HG03558 (cell line): Measurements from ENCODE around the gene SLC26A1.

ENCODE experiments used
- ATAC-seq: cut with Tn5 transposase; IDR thresholded peaks from one replicate; pipeline ENCODE4 v1.9.1; 2021; ENCODE audit warnings: moderate number of reproducible peaks; ENCODE audit not compliant: unreplicated experiment; ENCODE audit errors: extremely low read depth

The SLC26A1 gene

DNA sequence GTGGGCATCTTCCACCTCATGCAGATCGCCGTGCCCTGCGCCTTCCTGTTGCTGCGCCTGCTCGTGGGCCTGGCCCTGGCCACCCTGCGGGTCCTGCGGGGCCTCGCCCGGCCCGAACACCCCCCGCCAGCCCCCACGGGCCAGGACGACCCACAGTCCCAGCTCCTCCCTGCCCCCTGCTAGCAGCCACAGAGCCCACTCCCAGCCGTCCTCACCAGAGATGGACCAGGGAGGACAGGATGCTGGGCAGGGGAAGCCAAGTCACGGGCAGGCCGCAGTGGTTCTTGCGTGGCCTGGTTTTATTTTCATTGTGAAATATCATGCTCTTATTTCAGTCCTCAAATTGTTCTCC lies 34.9 kb downstream of the SLC26A1 start:
- no peak for ATAC-seq

- no peak for ATAC-seq
Observed at GRCh38 chr4:957581-958313, 35.5 kb downstream of the SLC26A1 start.

- ATAC-seq: no peak
Observed at GRCh38 chr4:957231-957580, 36.0 kb downstream of the SLC26A1 start.

GRCh38 chr4:956531-957230 lies 36.5 kb downstream of the SLC26A1 start:
- no peak for ATAC-seq

GRCh38 chr4:955931-956381 lies 37.2 kb downstream of the SLC26A1 start:
- no peak for ATAC-seq

GRCh38 chr4:955161-955921 lies 37.9 kb downstream of the SLC26A1 start:
- no peak for ATAC-seq

DNA sequence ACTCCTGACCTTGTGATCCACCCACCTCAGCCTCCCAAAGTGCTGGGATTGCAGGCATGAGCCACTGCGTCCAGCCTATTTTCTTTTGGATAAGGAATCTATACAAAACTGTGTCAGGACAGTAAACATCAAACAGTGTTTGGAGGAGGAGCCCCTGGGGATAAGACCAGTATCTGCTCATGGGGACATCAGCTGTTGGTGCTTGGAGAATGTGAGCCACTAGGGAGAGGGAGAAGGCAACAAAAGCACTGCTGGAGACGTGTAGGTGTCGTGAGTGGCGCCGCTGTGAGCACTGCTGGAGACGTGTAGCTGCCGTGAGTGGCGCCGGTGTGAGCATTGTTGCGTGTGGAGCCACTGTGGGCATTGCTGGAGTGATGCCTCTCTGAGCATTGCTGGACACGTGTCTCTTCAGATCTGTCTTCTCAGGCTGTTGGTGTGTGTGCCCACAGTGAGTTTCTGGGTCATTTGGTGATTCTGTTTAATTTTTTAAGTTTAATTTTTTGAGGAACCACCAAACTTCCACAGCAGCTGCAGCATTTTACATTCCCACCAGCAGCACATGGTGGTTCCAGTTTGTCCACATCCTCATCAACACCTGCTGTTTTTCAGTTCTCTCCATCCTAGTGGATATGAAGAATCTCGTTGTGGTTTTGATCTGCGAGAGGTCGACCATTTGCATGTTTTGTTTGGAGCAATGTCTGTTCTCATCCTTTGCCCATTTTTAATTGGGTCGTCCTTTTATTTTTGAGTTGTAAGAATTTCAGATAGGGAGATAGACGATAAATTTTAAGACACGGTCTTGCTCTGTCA lies 38.8 kb downstream of the SLC26A1 start:
- ATAC-seq: no peak

DNA sequence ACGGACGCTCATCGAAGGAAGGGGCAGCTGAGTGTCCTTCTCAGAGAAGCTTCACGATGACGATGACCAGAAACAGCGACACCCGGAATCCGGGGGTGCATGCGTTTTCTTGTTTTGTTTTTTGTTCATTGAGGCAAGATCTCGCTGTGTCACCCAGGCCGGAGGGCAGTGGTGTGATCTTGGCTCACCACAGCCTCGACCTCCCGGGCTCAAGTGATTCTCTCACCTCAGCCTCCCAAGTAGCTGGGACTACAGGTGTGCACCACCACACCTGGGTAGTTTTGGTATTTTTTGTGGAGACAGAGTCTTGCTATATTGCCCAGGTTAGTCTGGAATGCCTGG lies 39.7 kb downstream of the SLC26A1 start:
- ATAC-seq: no peak

DNA sequence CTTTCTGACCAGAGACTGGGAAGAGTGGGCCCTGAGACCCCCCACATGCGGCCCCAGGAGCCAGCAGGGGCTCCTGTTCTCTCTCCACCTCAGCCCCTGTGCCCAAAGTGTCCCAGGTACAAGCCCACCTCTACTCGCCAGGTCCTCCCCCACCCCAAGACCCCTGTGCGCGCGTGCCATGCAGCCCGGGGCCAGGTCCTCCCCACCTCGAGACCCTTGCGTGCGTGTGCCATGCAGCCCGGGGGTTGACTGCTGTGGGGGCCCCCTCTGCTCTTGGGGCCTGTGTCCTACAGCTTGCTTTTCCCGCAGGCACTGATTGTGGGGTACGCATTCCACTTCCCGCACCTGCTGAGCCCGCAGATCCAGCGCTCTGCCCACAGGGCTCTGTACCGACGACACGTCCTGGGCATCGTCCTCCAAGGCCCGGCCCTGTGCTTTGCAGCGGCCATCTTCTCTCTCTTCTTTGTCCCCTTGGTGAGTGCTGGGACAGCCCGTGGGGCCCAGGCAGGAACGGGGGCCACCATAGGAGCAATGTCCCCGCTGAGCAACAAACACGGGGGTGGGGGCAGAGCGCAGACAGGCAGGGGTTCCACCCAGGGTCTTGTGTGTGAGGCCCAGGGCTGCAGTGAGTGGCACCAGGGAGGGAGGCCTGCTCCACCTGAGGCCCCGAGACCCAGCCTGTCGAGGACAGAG lies 40.2 kb downstream of the SLC26A1 start:
- no peak for ATAC-seq

DNA sequence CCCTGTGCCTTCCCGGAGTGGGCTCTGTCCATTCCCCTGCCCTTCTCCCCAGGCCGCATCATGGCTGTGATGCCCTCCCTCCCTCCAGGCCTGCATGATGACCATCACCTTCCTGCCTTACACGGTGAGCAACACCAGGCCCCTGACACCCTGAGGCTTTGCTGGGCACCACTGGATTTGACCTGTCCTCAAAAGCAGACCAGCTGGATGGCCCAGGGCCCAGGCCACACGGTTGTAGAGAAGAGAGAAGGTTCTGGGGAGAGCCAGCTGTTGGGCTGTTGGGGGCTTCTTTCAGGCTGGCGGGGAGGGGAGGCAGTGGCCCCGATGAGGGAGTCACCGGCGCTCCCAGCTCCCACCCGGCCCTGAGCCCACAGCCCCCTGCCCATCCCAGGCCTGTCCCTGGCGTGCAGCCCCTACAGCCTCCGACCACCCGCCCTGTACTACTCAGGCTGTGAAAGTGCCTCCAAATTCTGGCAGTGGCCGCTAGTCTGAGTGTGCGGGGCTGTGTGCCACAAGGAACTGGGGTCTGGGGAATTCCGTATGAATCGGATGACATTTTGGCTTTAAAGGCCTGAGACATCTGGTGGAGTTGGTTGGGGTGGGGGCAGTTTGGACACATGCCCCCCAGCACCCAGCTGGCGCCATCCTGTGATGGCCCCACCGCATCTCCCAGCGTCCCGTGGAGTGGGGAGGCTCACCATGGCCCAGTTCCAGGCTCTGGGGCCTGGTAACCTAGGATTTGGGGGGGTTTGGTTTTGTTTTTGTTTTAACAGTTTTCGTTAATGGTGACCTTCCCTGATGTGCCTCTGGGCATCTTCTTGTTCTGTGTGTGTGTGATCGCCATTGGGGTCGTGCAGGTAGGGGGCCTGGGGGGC lies 41.4 kb downstream of the SLC26A1 start:
- no peak for ATAC-seq

- no peak for ATAC-seq
Observed at GRCh38 chr4:951186-951585, 42.0 kb downstream of the SLC26A1 start.

- no peak for ATAC-seq
Observed at GRCh38 chr4:950136-951020, 42.8 kb downstream of the SLC26A1 start.

GRCh38 chr4:949656-950055 lies 43.5 kb downstream of the SLC26A1 start:
- ATAC-seq: no peak

GRCh38 chr4:948936-949300 lies 44.3 kb downstream of the SLC26A1 start:
- no peak for ATAC-seq

DNA sequence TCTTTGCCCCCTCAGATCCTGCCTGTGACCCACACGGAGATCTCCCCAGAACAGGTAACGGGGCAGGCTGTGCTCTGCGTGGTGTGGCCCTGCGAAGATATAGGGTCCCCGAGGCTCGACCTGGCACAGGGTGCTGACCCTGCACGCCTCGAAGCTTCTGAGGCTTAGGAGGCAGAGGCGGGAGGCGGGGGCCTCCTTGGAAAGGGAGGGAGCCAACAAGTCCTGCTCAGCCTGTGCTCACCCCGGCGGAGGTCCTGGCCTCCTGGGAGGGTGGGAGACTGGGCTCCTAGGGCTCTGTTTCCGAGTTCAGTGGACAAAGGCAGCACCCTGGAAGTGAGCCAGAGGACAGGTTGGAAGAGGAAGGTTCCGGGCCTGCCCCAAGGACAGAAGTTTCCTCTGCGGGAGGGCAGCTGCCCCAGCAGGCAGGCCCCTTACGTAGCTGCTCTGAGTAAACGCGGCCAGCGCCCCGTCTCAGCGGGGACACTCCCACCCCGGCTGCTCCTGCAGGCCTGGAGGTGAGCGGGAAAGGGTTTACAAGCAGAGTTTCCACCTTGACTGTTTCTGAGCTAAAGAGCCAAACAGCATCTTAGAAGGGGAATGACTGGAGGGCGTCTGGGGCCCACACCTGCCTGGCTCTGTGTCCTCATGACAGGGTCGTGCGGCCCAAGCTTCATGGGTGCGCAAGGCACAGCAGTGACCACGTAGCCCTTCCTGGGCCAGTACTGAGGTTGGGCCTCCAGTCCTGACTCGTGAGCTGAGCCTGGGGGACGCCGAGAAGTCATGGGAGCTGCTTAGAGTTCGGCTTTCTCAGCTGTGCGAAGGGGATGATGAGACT lies 44.9 kb downstream of the SLC26A1 start:
- ATAC-seq: no peak

GRCh38 chr4:947491-947971 lies 45.7 kb downstream of the SLC26A1 start:
- no peak for ATAC-seq
